ENCODE measurements around the gene PPP1R16B. TPM values are rescaled to one million over a fixed set of nuclear protein-coding genes. Genes with fewer than 3 reads are reported as not detected.
A peak's percentile ranks its signal among the peaks of the same experiment; 100 is the strongest.
"Not testable (repeated sequence)": the region's sequence is repeated elsewhere in the genome, so short reads cannot be mapped to it uniquely, and the experiment has no call there.

PPP1R16B gene
- polyA plus RNA-seq, 6 donors from 2014 or later = 22.1 to 54.6 (median 38.4) TPM

GRCh38 chr20:38853759-38854158 lies 48.3 kb downstream of the PPP1R16B start:
- Mint-ChIP-seq H3K27me3 (no peaks in the 10 kb centered on the region), H3K4me3 (peak overlapping the region in 2 of 8 donors; percentile 10 to 41), H3K36me3 (peaks cover 8 to 9% of the 10 kb centered on the region in 2 donors), H3K27ac (peak overlapping the region in 4 of 6 donors; percentile 56 to 90 (median 78)), H3K9me3 (no peaks in the 10 kb centered on the region), H3K4me1 (peaks cover 57 to 97% (median 80%) of the 10 kb centered on the region in 3 donors)
- no peak for DNase-seq
- no peak for ATAC-seq (ENCODE audit: low read depth in 2 of 2)

GRCh38 chr20:38854654-38855066 lies 49.2 kb downstream of the PPP1R16B start:
- Mint-ChIP-seq H3K27ac (peak overlapping the region in 5 of 6 donors; percentile 75 to 92 (median 88)), H3K27me3 (no peaks in the 10 kb centered on the region), H3K9me3 (no peaks in the 10 kb centered on the region), H3K36me3 (peaks cover 8 to 9% of the 10 kb centered on the region in 2 donors), H3K4me3 (no peak overlapping the region), H3K4me1 (peaks cover 54 to 98% (median 79%) of the 10 kb centered on the region in 3 donors)
- DNase-seq (no peak), ATAC-seq (ENCODE audit: low read depth in 2 of 2) (no peak)

- Mint-ChIP-seq H3K9me3 (no peaks in the 10 kb centered on the region), H3K36me3 (peaks cover 8 to 9% of the 10 kb centered on the region in 2 donors), H3K4me1 (peaks cover 53 to 96% (median 79%) of the 10 kb centered on the region in 3 donors), H3K27ac (peak overlapping the region in 4 of 6 donors; percentile 7 to 92 (median 79)), H3K4me3 (peak overlapping the region in 2 of 8 donors; percentile 3 to 44), H3K27me3 (no peaks in the 10 kb centered on the region)
- ATAC-seq (ENCODE audit: low read depth in 2 of 2) = no peak
- no peak for DNase-seq
Observed at GRCh38 chr20:38855356-38855755, 49.9 kb downstream of the PPP1R16B start.

- peak overlapping the region in 4 of 8 donors; percentile 21 to 85 (median 48) for H3K4me3 Mint-ChIP-seq
Observed at GRCh38 chr20:38856570-38856969, 51.1 kb downstream of the PPP1R16B start.

GRCh38 chr20:38857703-38858102 lies 52.2 kb downstream of the PPP1R16B start:
- ATAC-seq (ENCODE audit: low read depth in 2 of 2) (no peak), DNase-seq (no peak)
- Mint-ChIP-seq H3K4me3 (peak overlapping the region in 4 of 8 donors; percentile 49 to 79 (median 56)), H3K27me3 (no peaks in the 10 kb centered on the region), H3K36me3 (peaks cover 8 to 9% of the 10 kb centered on the region in 2 donors), H3K4me1 (peaks cover 75 to 96% (median 95%) of the 10 kb centered on the region in 3 donors), H3K27ac (peak overlapping the region; percentile 97 to 99 (median 98)), H3K9me3 (no peaks in the 10 kb centered on the region)

More at GRCh38 chr20:38856570-38856969, 51.1 kb downstream of the PPP1R16B start:
- ATAC-seq (ENCODE audit: low read depth in 2 of 2) (no peak), DNase-seq (no peak)
- H3K27me3 Mint-ChIP-seq = no peaks in the 10 kb centered on the region
- peak overlapping the region in 5 of 6 donors; percentile 49 to 97 (median 92) for H3K27ac Mint-ChIP-seq
- H3K9me3 Mint-ChIP-seq = no peaks in the 10 kb centered on the region
- H3K4me1 Mint-ChIP-seq = peaks cover 65 to 96% (median 88%) of the 10 kb centered on the region in 3 donors
- peaks cover 8 to 9% of the 10 kb centered on the region in 2 donors for H3K36me3 Mint-ChIP-seq

GRCh38 chr20:38859070-38859690 lies 53.7 kb downstream of the PPP1R16B start:
- H3K9me3 Mint-ChIP-seq = no peaks in the 10 kb centered on the region
- H3K27ac Mint-ChIP-seq = peak overlapping the region; percentile 97 to 99 (median 98)
- H3K27me3 Mint-ChIP-seq = no peaks in the 10 kb centered on the region
- H3K36me3 Mint-ChIP-seq = peaks cover 0 to 3% of the 10 kb centered on the region in 2 donors
- peak; percentile 62 to 67 for ATAC-seq (ENCODE audit: low read depth in 2 of 2)
- DNase-seq = peak; percentile 78
- H3K4me1 Mint-ChIP-seq = peaks cover 77 to 96% (median 95%) of the 10 kb centered on the region in 3 donors
- peak overlapping the region; percentile 42 to 83 (median 78) for H3K4me3 Mint-ChIP-seq

- H3K4me1 Mint-ChIP-seq = peaks cover 73 to 96% (median 94%) of the 10 kb centered on the region in 3 donors
- not testable (repeated sequence) for H3K36me3 Mint-ChIP-seq; H3K9me3 Mint-ChIP-seq; H3K27me3 Mint-ChIP-seq; DNase-seq; ATAC-seq (ENCODE audit: low read depth in 2 of 2)
- peak overlapping the region in 3 of 8 donors; percentile 8 to 79 (median 37) for H3K4me3 Mint-ChIP-seq
- peak overlapping the region in 4 of 6 donors; percentile 89 to 100 (median 98) for H3K27ac Mint-ChIP-seq
Observed at GRCh38 chr20:38859857-38860256, 54.4 kb downstream of the PPP1R16B start.

- Mint-ChIP-seq H3K9me3 (no peaks in the 10 kb centered on the region), H3K4me3 (peak overlapping the region; percentile 64 to 90 (median 72)), H3K36me3 (no peaks in the 10 kb centered on the region), H3K27ac (peak overlapping the region; percentile 93 to 100 (median 98)), H3K27me3 (no peaks in the 10 kb centered on the region), H3K4me1 (peaks cover 62 to 95% (median 82%) of the 10 kb centered on the region in 3 donors)
- no peak for ATAC-seq (ENCODE audit: low read depth in 2 of 2)
- DNase-seq = no peak
Observed at GRCh38 chr20:38861071-38861401, 55.5 kb downstream of the PPP1R16B start.

- Mint-ChIP-seq H3K27me3 (no peaks in the 10 kb centered on the region), H3K36me3 (no peaks in the 10 kb centered on the region), H3K27ac (peak overlapping the region; percentile 95 to 100 (median 98)), H3K9me3 (no peaks in the 10 kb centered on the region), H3K4me3 (peak overlapping the region; percentile 66 to 90 (median 84)), H3K4me1 (peaks cover 61 to 97% (median 78%) of the 10 kb centered on the region in 3 donors)
- DNase-seq = no peak
- ATAC-seq (ENCODE audit: low read depth in 2 of 2) = no peak
Observed at GRCh38 chr20:38862226-38862625, 56.7 kb downstream of the PPP1R16B start.

GRCh38 chr20:38863024-38863851 lies 57.7 kb downstream of the PPP1R16B start:
- ATAC-seq (ENCODE audit: low read depth in 2 of 2) (peak; percentile 91), DNase-seq (peak; percentile 76)
- Mint-ChIP-seq H3K27ac (peak overlapping the region; percentile 95 to 100 (median 98)), H3K9me3 (no peaks in the 10 kb centered on the region), H3K4me1 (peaks cover 57 to 97% (median 77%) of the 10 kb centered on the region in 3 donors), H3K36me3 (no peaks in the 10 kb centered on the region), H3K27me3 (no peaks in the 10 kb centered on the region), H3K4me3 (peak overlapping the region; percentile 66 to 90 (median 84))

- peak overlapping the region in 5 of 6 donors; percentile 98 to 100 (median 99) for H3K27ac Mint-ChIP-seq
- no peak for ATAC-seq (ENCODE audit: low read depth in 2 of 2)
- no peak for DNase-seq
- no peaks in the 10 kb centered on the region for H3K27me3 Mint-ChIP-seq
- H3K4me3 Mint-ChIP-seq = peak overlapping the region in 6 of 8 donors; percentile 30 to 87 (median 76)
- peaks cover 50 to 94% (median 71%) of the 10 kb centered on the region in 3 donors for H3K4me1 Mint-ChIP-seq
- no peaks in the 10 kb centered on the region for H3K9me3 Mint-ChIP-seq
- H3K36me3 Mint-ChIP-seq = no peaks in the 10 kb centered on the region
Observed at GRCh38 chr20:38864662-38865061, 59.2 kb downstream of the PPP1R16B start.

GRCh38 chr20:38866265-38867061 lies 61.0 kb downstream of the PPP1R16B start:
- DNase-seq = no peak
- ATAC-seq (ENCODE audit: low read depth in 2 of 2) = no peak
- H3K4me1 Mint-ChIP-seq = peaks cover 53 to 93% (median 73%) of the 10 kb centered on the region in 3 donors
- no peaks in the 10 kb centered on the region for H3K9me3 Mint-ChIP-seq
- peak overlapping the region in 4 of 8 donors; percentile 3 to 59 (median 28) for H3K4me3 Mint-ChIP-seq
- H3K27me3 Mint-ChIP-seq = no peaks in the 10 kb centered on the region
- no peaks in the 10 kb centered on the region for H3K36me3 Mint-ChIP-seq
- peak overlapping the region; percentile 73 to 100 (median 78) for H3K27ac Mint-ChIP-seq

GRCh38 chr20:38867062-38867359 lies 61.5 kb downstream of the PPP1R16B start:
- H3K27me3 Mint-ChIP-seq = no peaks in the 10 kb centered on the region
- no peaks in the 10 kb centered on the region for H3K9me3 Mint-ChIP-seq
- ATAC-seq (ENCODE audit: low read depth in 2 of 2) (no peak), DNase-seq (no peak)
- H3K27ac Mint-ChIP-seq = peak overlapping the region in 5 of 6 donors; percentile 75 to 100 (median 79)
- H3K4me1 Mint-ChIP-seq = peaks cover 53 to 92% (median 71%) of the 10 kb centered on the region in 3 donors
- no peaks in the 10 kb centered on the region for H3K36me3 Mint-ChIP-seq
- H3K4me3 Mint-ChIP-seq = peak overlapping the region in 3 of 8 donors; percentile 3 to 42 (median 37)
